ENCODE results near the gene ZDBF2.

DNA sequence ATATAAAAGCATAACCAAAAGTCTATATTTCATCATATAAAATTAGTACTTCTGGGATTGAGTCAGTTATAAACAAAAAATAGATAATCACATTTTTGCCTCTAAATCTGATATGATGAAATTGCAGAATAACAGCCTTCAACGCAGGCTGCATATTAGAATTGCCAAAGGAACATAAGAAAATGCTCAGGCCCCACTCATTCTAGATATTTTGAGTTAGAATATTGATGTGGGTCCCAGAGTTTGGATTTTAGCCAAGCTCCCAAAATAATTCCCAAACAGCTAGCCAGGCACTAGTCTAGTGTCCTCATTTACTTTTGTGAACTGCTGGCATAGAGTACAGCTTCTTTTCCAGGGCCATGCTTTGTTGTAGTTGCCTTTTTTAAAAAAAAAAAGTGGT lies 63.5 kb downstream of the ZDBF2 start:
- TF ChIP-seq POLR2AphosphoS5 (IDR thresholded peaks at IDR 0.05; ENCODE audit: low read depth, low read length) (no peak), SIN3A (IDR thresholded peaks at IDR 0.05; ENCODE audit: borderline replicate concordance, insufficient read depth, low read length) (no peak)

All from PFSK-1 (cell line).